Measurements from ENCODE around the gene CES3.
A peak's percentile ranks its signal among the peaks of the same experiment; 100 is the strongest.
"Not testable (repeated sequence)": the region's sequence is repeated elsewhere in the genome, so short reads cannot be mapped to it uniquely, and the experiment has no call there.

The CES3 gene

GRCh38 chr16:66970775-66971720 is 10.0 kb downstream of the CES3 start:
- peak; percentile 91 for DNase-seq (ENCODE audit: low read depth)

GRCh38 chr16:66972983-66973382 is 11.9 kb downstream of the CES3 start:
- DNase-seq (ENCODE audit: low read depth), result no peak

- DNase-seq (ENCODE audit: low read depth), result no peak
These were observed 12.7 kb downstream of the CES3 start for GRCh38 chr16:66973716-66974115.

GRCh38 chr16:66974156-66974931 is 13.3 kb downstream of the CES3 start:
- not testable (repeated sequence) for DNase-seq (ENCODE audit: low read depth)

- not testable (repeated sequence) for DNase-seq (ENCODE audit: low read depth)
These were observed 13.8 kb downstream of the CES3 start for GRCh38 chr16:66974932-66975246.

GRCh38 chr16:66975302-66975893 is 14.3 kb downstream of the CES3 start:
- DNase-seq (ENCODE audit: low read depth), result no peak

GRCh38 chr16:66976746-66977145 is 15.7 kb downstream of the CES3 start:
- no peak for DNase-seq (ENCODE audit: low read depth)

- DNase-seq (ENCODE audit: low read depth), result peak; percentile 89
These were observed 16.5 kb downstream of the CES3 start for GRCh38 chr16:66977341-66978113.

GRCh38 chr16:66979011-66979717 is 18.1 kb downstream of the CES3 start:
- DNase-seq (ENCODE audit: low read depth), result peak; percentile 17

GRCh38 chr16:66983033-66983432 is 22.0 kb downstream of the CES3 start:
- no peak for DNase-seq (ENCODE audit: low read depth)

GRCh38 chr16:66984892-66985311 is 23.8 kb downstream of the CES3 start:
- DNase-seq (ENCODE audit: low read depth), result no peak

GRCh38 chr16:66986559-66986958 is 25.5 kb downstream of the CES3 start:
- no peak for DNase-seq (ENCODE audit: low read depth)

- DNase-seq (ENCODE audit: low read depth), result peak; percentile 45
These were observed 27.2 kb downstream of the CES3 start, which contains the start of gene CES4A for GRCh38 chr16:66988197-66988788. Gene CES4A, plus strand, starts transcription at chr16:66988589. Its CDS starts 184 bp downstream, at chr16:66988773.

GRCh38 chr16:66991545-66992077 is 30.5 kb downstream of the CES3 start:
- DNase-seq (ENCODE audit: low read depth), result no peak

- not testable (repeated sequence) for DNase-seq (ENCODE audit: low read depth)
These were observed 32.5 kb downstream of the CES3 start for GRCh38 chr16:66993558-66993957.

GRCh38 chr16:66996324-66996982 is 35.4 kb downstream of the CES3 start:
- DNase-seq (ENCODE audit: low read depth), result peak; percentile 47

- no peak for DNase-seq (ENCODE audit: low read depth)
These were observed 35.9 kb downstream of the CES3 start for GRCh38 chr16:66996983-66997358.

- DNase-seq (ENCODE audit: low read depth), result peak; percentile 53
These were observed 39.6 kb downstream of the CES3 start for GRCh38 chr16:67000384-67001351.

GRCh38 chr16:67001726-67002125 is 40.7 kb downstream of the CES3 start:
- peak; percentile 70 for DNase-seq (ENCODE audit: low read depth)

Measured in ELR (cell line).